HepG2 (cell line): Measurements from ENCODE around the gene CAPZB. TPM values are rescaled to one million over a fixed set of nuclear protein-coding genes. Genes with fewer than 3 reads are reported as not detected.

Experiments used
- AKAP8 ChIP-seq: sonication (generic); formaldehyde crosslinking; IDR thresholded peaks from 2 replicates; pipeline ENCODE4 v1.5.1; 2020; ENCODE audit warnings: mild to moderate bottlenecking, missing genetic modification reagents
- CREM ChIP-seq, 2 experiments: sonication (generic) in 1 of 2; formaldehyde crosslinking in 1 of 2; IDR thresholded peaks; 2 replicates each; pipeline versions ENCODE4 v1.4.0 to v1.6.1; 2016 to 2020; ENCODE audit warnings: antibody characterized with exemption in 1 of 2, mild to moderate bottlenecking in 1 of 2, missing genetic modification reagents in 1 of 2
- FOXA1 ChIP-seq, 2 experiments: fragments of 450-650 bp in 1 of 2; sonication (generic) in 1 of 2; formaldehyde crosslinking in 1 of 2; IDR thresholded peaks; 2 replicates each; pipeline versions ENCODE4 v1.4.0 to v1.6.1; 2016 to 2020; ENCODE audit warnings: missing genetic modification reagents in 1 of 2
- FOXJ3 ChIP-seq: sonication (generic); formaldehyde crosslinking; IDR thresholded peaks from 2 replicates; pipeline ENCODE4 v1.4.0; 2020; ENCODE audit warnings: missing genetic modification reagents, mild to moderate bottlenecking, borderline replicate concordance
- GABPA ChIP-seq, 2 experiments: IDR thresholded peaks; 2 replicates each; pipeline ENCODE4 v1.6.1; 2011 to 2016; ENCODE audit warnings: low read depth in 2 of 2, low read length in 1 of 2, missing biosample characterization in 1 of 2, missing genetic modification characterization in 1 of 2
- HOXA5 ChIP-seq: sonication (generic); formaldehyde crosslinking; IDR thresholded peaks from 2 replicates; pipeline ENCODE4 v1.4.0; 2020; ENCODE audit warnings: missing genetic modification reagents
- MAZ ChIP-seq, 2 experiments: sonication (generic) in 1 of 2; formaldehyde crosslinking in 1 of 2; IDR thresholded peaks; 2 replicates each; pipeline versions ENCODE4 v1.5.0 to v1.6.1; 2012 to 2020; ENCODE audit warnings: low read depth in 2 of 2, mild to moderate bottlenecking in 2 of 2, borderline replicate concordance in 1 of 2, improper control_type of control experiment in 1 of 2, low read length in 1 of 2, missing genetic modification reagents in 1 of 2, moderate library complexity in 1 of 2
- MXD4 ChIP-seq: IDR thresholded peaks from 2 replicates; pipeline ENCODE4 v1.6.1; 2016; ENCODE audit warnings: mild to moderate bottlenecking, missing biosample characterization, missing genetic modification reagents
- RFX3 ChIP-seq: IDR thresholded peaks from 2 replicates; pipeline ENCODE4 v1.6.1; 2016; ENCODE audit warnings: missing biosample characterization, missing genetic modification reagents
- RXRB ChIP-seq: IDR thresholded peaks from 2 replicates; pipeline ENCODE4 v1.6.1; 2016; ENCODE audit warnings: borderline replicate concordance, missing genetic modification reagents, missing compliant biosample characterization
- STAG1 ChIP-seq: sonication (generic); formaldehyde crosslinking; IDR thresholded peaks from 2 replicates; pipeline ENCODE4 v1.4.0; 2020; ENCODE audit warnings: missing genetic modification reagents
- TSC22D2 ChIP-seq: sonication (generic); formaldehyde crosslinking; IDR thresholded peaks from 2 replicates; pipeline ENCODE4 v1.5.1; 2020; ENCODE audit warnings: missing genetic modification reagents, mild to moderate bottlenecking, borderline replicate concordance
- XRCC5 ChIP-seq: fragments of 200-400 bp; formaldehyde crosslinking; optimal IDR thresholded peaks from 2 replicates; pipeline ENCODE3; 2017; ENCODE audit warnings: mild to moderate bottlenecking, low read length
- ZFAT ChIP-seq: sonication (generic); formaldehyde crosslinking; conservative IDR thresholded peaks from 2 replicates; pipeline ENCODE4 v1.8.1; 2023; ENCODE audit warnings: missing genetic modification reagents, inconsistent platforms
- ZFX ChIP-seq: sonication (generic); formaldehyde crosslinking; IDR thresholded peaks from 2 replicates; pipeline ENCODE4 v1.4.0; 2020; ENCODE audit warnings: mild to moderate bottlenecking, low read depth, missing genetic modification reagents, moderate library complexity
- ZNF180 ChIP-seq: sonication (generic); formaldehyde crosslinking; IDR thresholded peaks from 2 replicates; pipeline ENCODE4 v1.4.0; 2020; ENCODE audit warnings: low read depth, missing genetic modification reagents, borderline replicate concordance
- ZNF367 ChIP-seq: sonication (generic); formaldehyde crosslinking; IDR thresholded peaks from 2 replicates; pipeline ENCODE4 v1.4.0; 2020; ENCODE audit warnings: missing genetic modification reagents, borderline replicate concordance
- ZNF451 ChIP-seq: sonication (generic); formaldehyde crosslinking; IDR thresholded peaks from 2 replicates; pipeline ENCODE4 v1.5.0; 2020; ENCODE audit warnings: mild to moderate bottlenecking, missing genetic modification reagents
- ZNF563 ChIP-seq: sonication (generic); formaldehyde crosslinking; IDR thresholded peaks from 2 replicates; pipeline ENCODE4 v1.8.0; 2022; ENCODE audit warnings: mild to moderate bottlenecking, moderate library complexity, missing genetic modification reagents
- ZNF605 ChIP-seq: sonication (generic); formaldehyde crosslinking; IDR thresholded peaks from 2 replicates; pipeline ENCODE4 v1.8.0; 2022; ENCODE audit warnings: mild to moderate bottlenecking, missing genetic modification reagents
- ZNF687 ChIP-seq: sonication (generic); formaldehyde crosslinking; IDR thresholded peaks from 2 replicates; pipeline ENCODE4 v1.5.1; 2020; ENCODE audit warnings: mild to moderate bottlenecking, missing genetic modification reagents, moderate library complexity
- ZNF746 ChIP-seq: sonication (generic); formaldehyde crosslinking; IDR thresholded peaks from 2 replicates; pipeline ENCODE4 v1.8.0; 2022; ENCODE audit warnings: mild to moderate bottlenecking, missing genetic modification reagents
- ZNF790 ChIP-seq: sonication (generic); formaldehyde crosslinking; IDR thresholded peaks from 2 replicates; pipeline ENCODE4 v1.8.0; 2022; ENCODE audit warnings: missing genetic modification reagents, mild to moderate bottlenecking, borderline replicate concordance
- polyA plus RNA-seq, 8 experiments: library from polyadenylated mRNA; depleted of rRNA in 3 of 8; stranded (reverse) in 7 of 8; unstranded in 1 of 8; fragments of >200 nt; fragmentation: Illumina TruSeq in 4 of 8; extraction: Trizol in 4 of 8; gene quantifications; 2 replicates each; pipeline versions ENCODE4 v1.2.1 to v1.2.3, GENCODE V29; 2011 to 2016; ENCODE audit warnings: low read depth in 4 of 8, missing spikeins in 1 of 8, mixed read lengths in 1 of 8; ENCODE audit not compliant: insufficient read depth in 1 of 8
- total RNA-seq, 5 experiments: library from RNA; depleted of rRNA; stranded (reverse); fragments of >200 nt; fragmentation: Illumina TruSeq; extraction: Trizol; gene quantifications; 2 replicates each; pipeline ENCODE4 v1.2.3, GENCODE V29; 2016; ENCODE audit warnings: low read depth in 1 of 5
- TF ChIP-seq, protein P1 (sequence below): sonication (generic); formaldehyde crosslinking; IDR thresholded peaks from 2 replicates; pipeline ENCODE4 v1.5.1; 2020; ENCODE audit warnings: missing genetic modification reagents, mild to moderate bottlenecking, borderline replicate concordance

CAPZB gene
- total and polyA plus RNA-seq, 2 of the 13 experiments (the other 11 are each of a cell fraction or from before 2014, with no cell fraction given), result 58.9 to 76.9 TPM

DNA sequence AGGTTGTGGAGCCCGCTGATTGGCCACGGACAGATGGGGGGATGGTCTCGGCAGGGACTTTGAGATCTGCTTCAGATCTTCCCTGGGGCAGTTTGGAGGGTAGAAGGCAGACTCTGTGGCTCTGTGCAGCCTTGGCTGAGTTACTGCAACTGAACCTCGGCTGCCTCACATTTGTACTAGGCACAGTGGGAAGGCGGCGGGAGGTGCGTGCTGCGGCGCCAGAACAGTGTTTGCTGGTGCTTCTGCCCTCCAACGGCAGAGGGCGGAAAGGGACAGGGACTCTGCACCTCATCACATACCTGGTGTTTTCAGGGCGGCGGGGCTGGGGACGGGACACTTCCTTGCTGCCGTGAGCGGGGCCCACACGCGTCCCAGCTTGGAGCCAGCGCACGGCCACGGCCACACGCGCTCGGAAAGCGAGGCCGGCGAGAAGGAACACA lies 147.0 kb downstream of the CAPZB start (continued):
- TF ChIP-seq, protein P1, sequence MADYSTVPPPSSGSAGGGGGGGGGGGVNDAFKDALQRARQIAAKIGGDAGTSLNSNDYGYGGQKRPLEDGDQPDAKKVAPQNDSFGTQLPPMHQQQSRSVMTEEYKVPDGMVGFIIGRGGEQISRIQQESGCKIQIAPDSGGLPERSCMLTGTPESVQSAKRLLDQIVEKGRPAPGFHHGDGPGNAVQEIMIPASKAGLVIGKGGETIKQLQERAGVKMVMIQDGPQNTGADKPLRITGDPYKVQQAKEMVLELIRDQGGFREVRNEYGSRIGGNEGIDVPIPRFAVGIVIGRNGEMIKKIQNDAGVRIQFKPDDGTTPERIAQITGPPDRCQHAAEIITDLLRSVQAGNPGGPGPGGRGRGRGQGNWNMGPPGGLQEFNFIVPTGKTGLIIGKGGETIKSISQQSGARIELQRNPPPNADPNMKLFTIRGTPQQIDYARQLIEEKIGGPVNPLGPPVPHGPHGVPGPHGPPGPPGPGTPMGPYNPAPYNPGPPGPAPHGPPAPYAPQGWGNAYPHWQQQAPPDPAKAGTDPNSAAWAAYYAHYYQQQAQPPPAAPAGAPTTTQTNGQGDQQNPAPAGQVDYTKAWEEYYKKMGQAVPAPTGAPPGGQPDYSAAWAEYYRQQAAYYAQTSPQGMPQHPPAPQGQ (CRISPR knock-in tag), result no peak
- TF ChIP-seq XRCC5 (peak; percentile 82), RXRB (CRISPR knock-in tag) (0 out of 2 replicates have a peak, but pooled peaks have one; percentile 9), GABPA (IDR thresholded peaks at IDR 0.05; ENCODE audit: low read depth, low read length) (no peak), GABPA (CRISPR knock-in tag; IDR thresholded peaks at IDR 0.05; ENCODE audit: low read depth) (no peak), AKAP8 (CRISPR knock-in tag) (peak; percentile 86; the same call in 1 of the 2 replicates), FOXJ3 (CRISPR knock-in tag) (no peak), ZNF605 (peak; percentile 64), MXD4 (CRISPR knock-in tag) (0 out of 2 replicates have a peak, but pooled peaks have one; percentile 16), ZNF367 (CRISPR knock-in tag) (no peak), TSC22D2 (CRISPR knock-in tag) (no peak), ZNF687 (CRISPR knock-in tag) (peak; percentile 92), HOXA5 (CRISPR knock-in tag) (no peak), ZNF790 (CRISPR knock-in tag) (no peak), FOXA1 (IDR thresholded peaks at IDR 0.05) (no peak), FOXA1 (CRISPR knock-in tag; IDR thresholded peaks at IDR 0.05) (no peak), ZNF451 (no peak), CREM (IDR thresholded peaks at IDR 0.05) (no peak), CREM (CRISPR knock-in tag; IDR thresholded peaks at IDR 0.05) (no peak), ZNF563 (CRISPR knock-in tag) (0 out of 2 replicates have a peak, but pooled peaks have one; percentile 24), ZFAT (no peak), ZNF180 (CRISPR knock-in tag) (no peak), RFX3 (no peak), MAZ (IDR thresholded peaks at IDR 0.05; ENCODE audit: borderline replicate concordance, low read depth, low read length) (0 out of 2 replicates have a peak, but pooled peaks have one; percentile 11), MAZ (CRISPR knock-in tag; IDR thresholded peaks at IDR 0.05; ENCODE audit: low read depth) (peak; percentile 78), ZNF746 (CRISPR knock-in tag) (peak; percentile 34; the same call in 1 of the 2 replicates), STAG1 (CRISPR knock-in tag) (peak; percentile 80), ZFX (CRISPR knock-in tag) (peak; percentile 36; the same call in 1 of the 2 replicates)
